SK-N-SH (cell line): ENCODE measurements around the gene CLEC7A. TPM values are rescaled to one million over a fixed set of nuclear protein-coding genes. Genes with fewer than 3 reads are reported as not detected.

Source experiments
- CTCF ChIA-PET: fragments of 300-600, 350-600 bp; formaldehyde crosslinking; extraction: SDS; loops from one replicate; lab custom pipeline; 2021; lab: Yijun Ruan, JAX
- POLR2A ChIA-PET: fragments of 350-600 bp; sonication (Branson Sonifier 250); formaldehyde crosslinking; extraction: SDS; loops from one replicate; lab custom pipeline; 2020; ENCODE audit warnings: antibody characterized with exemption, inconsistent platforms; lab: Yijun Ruan, JAX
- DNase-seq: peaks from one replicate; pipeline ENCODE4 v3.0.0; 2012
- H2AFZ ChIP-seq: fragments of 200-600 bp; sonication (generic); 2 replicates; pipeline ENCODE4 v1.8.1; 2016; ENCODE audit warnings: antibody characterized with exemption, mild to moderate bottlenecking, low read depth
- H3F3A ChIP-seq: fragments of 200-600 bp; sonication (generic); replicated peaks from 2 replicates; pipeline ENCODE3; 2016; ENCODE audit warnings: antibody characterized with exemption, mild to moderate bottlenecking; ENCODE audit not compliant: insufficient read depth
- H3K27ac ChIP-seq, 2 experiments: fragments of 200-500 bp in 1 of 2; fragments of 200-600 bp in 1 of 2; sonication (Bioruptor generic) in 1 of 2; sonication (generic), shearing (Covaris generic) in 1 of 2; 2 replicates each; pipeline versions ENCODE4 v1.5.1 to v1.6.1; 2014 to 2016; ENCODE audit warnings: low read depth in 2 of 2, inconsistent platforms in 1 of 2, low read length in 1 of 2, mild to moderate bottlenecking in 1 of 2, mixed read lengths in 1 of 2
- H3K27me3 ChIP-seq: fragments of 200-600 bp; sonication (generic), shearing (Covaris generic); 2 replicates; pipeline ENCODE4 v1.6.1; 2016; ENCODE audit warnings: mixed run types; ENCODE audit not compliant: insufficient read depth
- H3K36me3 ChIP-seq, 2 experiments: fragments of 200-500 bp in 1 of 2; fragments of 200-600 bp in 1 of 2; sonication (Bioruptor generic) in 1 of 2; sonication (generic) in 1 of 2; replicated peaks in 1 of 2; 2 replicates each; pipeline versions ENCODE3 to v1.5.1; 2014 to 2016; ENCODE audit warnings: low read length in 1 of 2, mild to moderate bottlenecking in 1 of 2; ENCODE audit not compliant: insufficient read depth in 2 of 2, control insufficient read depth in 1 of 2
- H3K4me1 ChIP-seq, 2 experiments: fragments of 200-500 bp in 1 of 2; fragments of 200-600 bp in 1 of 2; sonication (Bioruptor generic) in 1 of 2; sonication (generic), shearing (Covaris generic) in 1 of 2; 2 replicates each; pipeline versions ENCODE4 v1.5.1 to v1.6.1; 2014 to 2016; ENCODE audit warnings: low read depth in 1 of 2, low read length in 1 of 2, mixed run types in 1 of 2; ENCODE audit not compliant: insufficient read depth in 2 of 2, control insufficient read depth in 1 of 2
- H3K4me2 ChIP-seq: fragments of 200-600 bp; sonication (generic), shearing (Covaris generic); 2 replicates; pipeline ENCODE4 v1.6.1; 2017; ENCODE audit warnings: mixed run types
- H3K4me3 ChIP-seq, 2 experiments: fragments of 200-500 bp in 1 of 2; fragments of 200-600 bp in 1 of 2; sonication (Bioruptor generic) in 1 of 2; sonication (generic), shearing (Covaris generic) in 1 of 2; 2 replicates each; pipeline versions ENCODE4 v1.5.1 to v1.8.1; 2014 to 2016; ENCODE audit warnings: low read depth in 2 of 2, inconsistent platforms in 1 of 2, low read length in 1 of 2, mild to moderate bottlenecking in 1 of 2, mixed read lengths in 1 of 2, moderate library complexity in 1 of 2
- H3K79me2 ChIP-seq: fragments of 200-600 bp; sonication (generic); 2 replicates; pipeline ENCODE4 v1.8.1; 2017; ENCODE audit warnings: mild to moderate bottlenecking; ENCODE audit not compliant: insufficient read depth
- H3K9ac ChIP-seq: fragments of 200-600 bp; sonication (generic); 2 replicates; pipeline ENCODE4 v1.6.1; 2017; ENCODE audit warnings: mixed run types
- H3K9me2 ChIP-seq: fragments of 200-600 bp; sonication (generic); 2 replicates; pipeline ENCODE4 v1.6.1; 2017; ENCODE audit warnings: mixed run types
- H3K9me3 ChIP-seq: fragments of 200-600 bp; sonication (generic); 2 replicates; pipeline ENCODE4 v1.6.1; 2017; ENCODE audit warnings: mixed run types, mild to moderate bottlenecking, moderate library complexity
- H4K20me1 ChIP-seq: fragments of 200-600 bp; sonication (generic); 2 replicates; pipeline ENCODE4 v1.6.1; 2017; ENCODE audit warnings: mild to moderate bottlenecking, mixed run types; ENCODE audit not compliant: insufficient read depth
- CHD2 ChIP-seq: fragments of 150-350 bp; IDR thresholded peaks from 2 replicates; pipeline ENCODE4 v1.6.1; 2018; ENCODE audit warnings: low read length; ENCODE audit not compliant: partially characterized antibody
- ELF1 ChIP-seq: IDR thresholded peaks from 2 replicates; pipeline ENCODE4 v1.4.0; 2012
- EP300 ChIP-seq, 2 experiments: IDR thresholded peaks; 2 replicates each; pipeline versions ENCODE4 v1.4.0 to v1.6.1; 2012; ENCODE audit warnings: borderline replicate concordance in 1 of 2, low read depth in 1 of 2, low read length in 1 of 2
- FOSL2 ChIP-seq: IDR thresholded peaks from 2 replicates; pipeline ENCODE4 v1.4.0; 2012; ENCODE audit warnings: low read depth, mild to moderate bottlenecking, moderate library complexity, borderline replicate concordance
- GABPA ChIP-seq: IDR thresholded peaks from 2 replicates; pipeline ENCODE4 v1.4.0; 2012; ENCODE audit warnings: low read depth, mild to moderate bottlenecking
- GATA2 ChIP-seq: sonication (generic); formaldehyde crosslinking; IDR thresholded peaks from 2 replicates; pipeline ENCODE4 v1.5.0; 2020; ENCODE audit warnings: mild to moderate bottlenecking, missing genetic modification reagents
- MEF2A ChIP-seq: IDR thresholded peaks from 2 replicates; pipeline ENCODE4 v1.4.0; 2012; ENCODE audit warnings: low read depth, borderline replicate concordance
- NFIC ChIP-seq: IDR thresholded peaks from 2 replicates; pipeline ENCODE4 v1.4.0; 2012; ENCODE audit warnings: borderline replicate concordance
- POLR2AphosphoS5 ChIP-seq: IDR thresholded peaks from 2 replicates; pipeline ENCODE4 v1.6.1; 2012; ENCODE audit warnings: low read depth, low read length
- RAD21 ChIP-seq: IDR thresholded peaks from 2 replicates; pipeline ENCODE4 v1.6.1; 2012; ENCODE audit warnings: mild to moderate bottlenecking, low read length
- RXRA ChIP-seq: IDR thresholded peaks from 2 replicates; pipeline ENCODE4 v1.4.0; 2012; ENCODE audit warnings: low read depth, mild to moderate bottlenecking, borderline replicate concordance
- TAF1 ChIP-seq: IDR thresholded peaks from 2 replicates; pipeline ENCODE4 v1.6.1; 2012; ENCODE audit warnings: low read depth, mild to moderate bottlenecking, low read length, moderate library complexity, borderline replicate concordance
- TCF12 ChIP-seq: IDR thresholded peaks from 2 replicates; pipeline ENCODE4 v1.4.0; 2012
- WGBS: methylation state at CpG from one replicate; pipeline ENCODE4 v1.1.6; 2017; ENCODE audit warnings: low lambda C conversion rate; 5-methylcytosine and 5-hydroxymethylcytosine counted together
- polyA plus RNA-seq, 3 experiments: library from polyadenylated mRNA; depleted of rRNA; stranded (reverse); fragments of >200 nt; gene quantifications; 2 replicates each; pipeline ENCODE4 v1.2.3, GENCODE V29; 2012
- TF ChIP-seq, protein P1 (sequence below): IDR thresholded peaks from 2 replicates; pipeline ENCODE4; 2012
- TF ChIP-seq, protein P2 (sequence below): IDR thresholded peaks from 2 replicates; pipeline ENCODE4 v1.4.0; 2012; ENCODE audit warnings: low read depth, borderline replicate concordance

CLEC7A gene
- polyA plus RNA-seq, 1 of the 3 experiments (the other 2 are of a cell fraction) = not detected

DNA sequence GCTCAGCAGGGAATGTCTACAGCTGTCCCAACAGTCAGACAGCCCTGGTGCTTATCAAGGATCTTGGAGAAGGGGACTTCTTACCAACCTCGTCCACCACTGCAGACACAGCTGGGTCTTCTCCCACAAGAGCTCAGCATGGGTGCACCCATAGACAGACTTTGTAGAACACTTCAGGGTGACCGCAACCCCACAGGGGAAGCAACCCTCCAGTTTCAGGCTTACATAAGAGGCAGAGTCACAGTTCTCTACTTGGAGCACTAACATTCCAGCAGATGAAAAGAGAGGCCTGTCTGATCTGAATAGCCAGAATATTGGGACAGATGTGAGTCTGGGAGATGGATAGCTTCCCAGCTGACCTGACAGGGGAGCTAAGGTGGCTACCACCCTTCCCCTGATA is 27.7 kb downstream of the CLEC7A start:
- Histone ChIP-seq H3K27ac (no peak overlapping the region), H4K20me1 (no peaks in the 10 kb centered on the region), H3K4me2 (no peak overlapping the region), H3K36me3 (no peaks in the 10 kb centered on the region), H3K4me1 (peaks cover 0 to 6% of the 10 kb centered on the region in 2 experiments; a peak in 1 of 4 replicates), H3K9ac (no peak overlapping the region), H2AFZ (no peak overlapping the region), H3K27me3 (no peaks in the 10 kb centered on the region; the same call in 1 of the 2 replicates), H3K4me3 (no peak overlapping the region), H3F3A (no peaks in the 10 kb centered on the region), H3K9me3 (no peaks in the 10 kb centered on the region), H3K79me2 (no peaks in the 10 kb centered on the region), H3K9me2 (no peaks in the 10 kb centered on the region)
- no peak for DNase-seq
- POLR2A ChIA-PET = no interaction called here
- TF ChIP-seq NFIC (no peak), ELF1 (no peak), CHD2 (no peak), RXRA (no peak), FOSL2 (no peak), EP300 (IDR thresholded peaks at IDR 0.05; ENCODE audit: borderline replicate concordance in 1 of 2, low read depth in 1 of 2, low read length in 1 of 2) (no peak), POLR2AphosphoS5 (no peak), TAF1 (no peak), GATA2 (CRISPR knock-in tag) (no peak), GABPA (no peak), MEF2A (no peak)
- TF ChIP-seq, protein P1, sequence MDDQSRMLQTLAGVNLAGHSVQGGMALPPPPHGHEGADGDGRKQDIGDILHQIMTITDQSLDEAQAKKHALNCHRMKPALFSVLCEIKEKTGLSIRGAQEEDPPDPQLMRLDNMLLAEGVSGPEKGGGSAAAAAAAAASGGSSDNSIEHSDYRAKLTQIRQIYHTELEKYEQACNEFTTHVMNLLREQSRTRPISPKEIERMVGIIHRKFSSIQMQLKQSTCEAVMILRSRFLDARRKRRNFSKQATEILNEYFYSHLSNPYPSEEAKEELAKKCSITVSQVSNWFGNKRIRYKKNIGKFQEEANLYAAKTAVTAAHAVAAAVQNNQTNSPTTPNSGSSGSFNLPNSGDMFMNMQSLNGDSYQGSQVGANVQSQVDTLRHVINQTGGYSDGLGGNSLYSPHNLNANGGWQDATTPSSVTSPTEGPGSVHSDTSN = no peak
- TF ChIP-seq, protein P2, sequence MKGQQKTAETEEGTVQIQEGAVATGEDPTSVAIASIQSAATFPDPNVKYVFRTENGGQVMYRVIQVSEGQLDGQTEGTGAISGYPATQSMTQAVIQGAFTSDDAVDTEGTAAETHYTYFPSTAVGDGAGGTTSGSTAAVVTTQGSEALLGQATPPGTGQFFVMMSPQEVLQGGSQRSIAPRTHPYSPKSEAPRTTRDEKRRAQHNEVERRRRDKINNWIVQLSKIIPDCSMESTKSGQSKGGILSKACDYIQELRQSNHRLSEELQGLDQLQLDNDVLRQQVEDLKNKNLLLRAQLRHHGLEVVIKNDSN = no peak
- WGBS = 8% methylated on average over 2 of the region's 2 CpGs
- CTCF ChIA-PET = no interaction called here

DNA sequence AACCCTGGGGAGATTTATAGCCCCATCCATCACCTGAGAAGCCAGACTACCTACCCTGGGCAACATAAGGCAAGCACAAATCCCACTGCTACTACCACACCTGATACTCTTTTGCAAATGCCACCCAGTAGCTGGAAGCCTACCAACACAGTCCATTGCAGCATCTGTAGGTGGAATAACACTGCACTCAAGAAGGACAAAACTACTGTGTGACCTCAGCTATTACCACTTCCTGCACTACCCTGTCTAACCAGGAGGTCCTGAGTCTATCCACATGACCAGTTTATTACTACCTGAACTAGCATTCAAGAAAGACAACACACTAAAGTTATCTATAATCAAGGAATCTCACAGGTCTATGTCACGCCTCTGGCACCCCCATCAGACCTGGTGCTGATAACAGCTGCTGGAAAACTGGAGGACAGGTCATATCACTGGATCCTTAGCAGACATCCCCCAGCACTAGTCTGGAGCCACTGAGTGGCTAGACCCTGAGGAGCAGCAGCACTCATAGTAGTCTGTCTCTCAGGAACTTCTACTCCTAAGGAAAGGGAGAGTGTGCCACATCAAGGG is 28.3 kb downstream of the CLEC7A start:
- WGBS = 0% methylated on average over 1 of the region's 1 CpG
- no peak overlapping the region for H2AFZ ChIP-seq
- no peaks in the 10 kb centered on the region for H3K79me2 ChIP-seq
- no peak for DNase-seq
- no peak overlapping the region for H3K9ac ChIP-seq
- CTCF ChIA-PET = interaction anchor here (1.0 kb wide), 1 partner anchor 11 kb away, joined by 4 read pairs; no protein-coding TSS in a partner anchor
- no peak overlapping the region for H3K27ac ChIP-seq
- POLR2A ChIA-PET = no interaction called here
- no peaks in the 10 kb centered on the region for H4K20me1 ChIP-seq
- no peaks in the 10 kb centered on the region; the same call in 1 of the 2 replicates for H3K27me3 ChIP-seq
- no peaks in the 10 kb centered on the region for H3F3A ChIP-seq
- no peaks in the 10 kb centered on the region for H3K36me3 ChIP-seq
- H3K9me3 ChIP-seq = no peaks in the 10 kb centered on the region
- H3K4me1 ChIP-seq = peaks cover 0 to 6% of the 10 kb centered on the region in 2 experiments; a peak in 1 of 4 replicates
- H3K9me2 ChIP-seq = no peaks in the 10 kb centered on the region
- H3K4me2 ChIP-seq = no peak overlapping the region
- TF ChIP-seq RAD21 (no peak), TCF12 (no peak)
- TF ChIP-seq, all 33 proteins: peak for 0
- no peak overlapping the region for H3K4me3 ChIP-seq
